ENCODE results near the gene ARID3C.

ARID3C gene

DNA sequence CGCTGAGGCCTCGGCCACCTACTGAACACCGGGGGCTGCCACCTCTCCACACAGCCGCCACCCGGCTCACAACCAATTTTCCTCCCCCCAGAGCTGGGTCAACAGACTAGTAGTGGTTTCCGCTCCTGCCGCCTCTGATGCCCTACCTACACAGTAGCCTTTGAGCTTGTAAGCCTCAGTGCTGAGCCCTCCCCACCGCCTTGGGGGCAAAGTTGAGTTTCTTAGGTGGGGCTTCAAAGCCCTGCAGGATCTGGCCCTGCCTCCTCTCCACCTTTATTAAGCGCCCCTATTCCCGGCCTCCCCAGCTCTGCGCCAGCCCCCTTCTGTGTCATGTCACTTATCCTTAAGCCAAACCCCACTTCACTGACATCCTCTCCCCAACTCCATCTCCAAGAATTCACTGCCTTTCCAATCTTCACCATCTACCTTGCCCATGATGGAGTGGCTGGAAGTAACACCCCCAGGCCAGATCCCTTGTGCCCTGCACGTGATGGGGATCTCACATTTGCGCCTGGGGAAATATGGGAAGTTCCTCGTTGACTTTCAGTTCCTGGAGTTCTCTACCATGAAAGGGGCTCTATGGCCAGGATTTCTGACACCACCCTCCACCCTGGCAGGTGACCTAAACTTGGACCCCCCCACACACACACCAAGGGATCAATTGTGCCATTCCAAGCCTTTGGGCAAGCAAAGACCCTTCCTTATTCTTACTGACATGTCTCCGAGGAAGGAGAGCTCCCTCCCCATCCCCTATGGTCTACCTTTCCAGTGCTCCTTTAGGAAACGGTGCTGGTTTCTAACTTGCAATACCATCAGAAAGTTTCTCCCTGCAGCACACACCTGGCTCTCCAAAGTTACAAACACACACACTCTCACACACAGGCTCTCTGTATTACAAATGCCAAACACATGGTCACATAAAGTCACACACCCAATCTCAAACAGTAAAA lies 36.7 kb downstream of the ARID3C start:
- no peak for FAIRE-seq

DNA sequence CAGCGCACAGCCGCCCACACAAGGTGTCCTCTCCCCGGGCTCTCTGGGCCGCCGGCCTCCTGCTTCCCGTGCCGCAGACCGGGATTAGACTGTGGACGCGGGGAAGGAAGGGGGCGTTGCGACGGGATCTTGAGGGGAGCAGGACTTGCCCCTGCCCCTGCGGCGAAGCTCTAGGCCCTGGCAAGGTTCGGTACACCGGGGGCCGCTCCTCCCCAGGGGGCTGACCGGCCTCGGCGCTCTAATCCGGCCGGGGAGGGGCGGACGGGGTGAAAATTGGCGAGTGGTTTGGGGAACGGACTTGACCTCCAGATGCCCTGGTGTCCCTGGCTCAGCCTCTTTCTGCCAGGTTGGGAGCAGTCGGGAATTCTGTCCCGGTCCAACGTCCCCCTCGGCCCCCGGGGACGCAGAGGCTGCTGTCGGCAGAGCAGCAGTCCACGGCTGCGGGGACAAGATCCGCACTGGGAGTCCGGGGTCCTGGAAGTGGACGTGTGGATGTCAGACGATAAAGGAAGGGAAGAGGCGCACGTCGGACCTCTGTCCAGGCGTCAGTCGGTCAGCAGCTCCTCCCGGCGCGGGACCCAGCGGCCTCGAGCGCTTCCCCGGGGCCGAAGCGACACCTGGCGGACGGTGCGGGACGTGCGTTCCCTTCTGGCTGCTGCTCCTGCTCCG lies 37.5 kb downstream of the ARID3C start:
- no peak for FAIRE-seq

DNA sequence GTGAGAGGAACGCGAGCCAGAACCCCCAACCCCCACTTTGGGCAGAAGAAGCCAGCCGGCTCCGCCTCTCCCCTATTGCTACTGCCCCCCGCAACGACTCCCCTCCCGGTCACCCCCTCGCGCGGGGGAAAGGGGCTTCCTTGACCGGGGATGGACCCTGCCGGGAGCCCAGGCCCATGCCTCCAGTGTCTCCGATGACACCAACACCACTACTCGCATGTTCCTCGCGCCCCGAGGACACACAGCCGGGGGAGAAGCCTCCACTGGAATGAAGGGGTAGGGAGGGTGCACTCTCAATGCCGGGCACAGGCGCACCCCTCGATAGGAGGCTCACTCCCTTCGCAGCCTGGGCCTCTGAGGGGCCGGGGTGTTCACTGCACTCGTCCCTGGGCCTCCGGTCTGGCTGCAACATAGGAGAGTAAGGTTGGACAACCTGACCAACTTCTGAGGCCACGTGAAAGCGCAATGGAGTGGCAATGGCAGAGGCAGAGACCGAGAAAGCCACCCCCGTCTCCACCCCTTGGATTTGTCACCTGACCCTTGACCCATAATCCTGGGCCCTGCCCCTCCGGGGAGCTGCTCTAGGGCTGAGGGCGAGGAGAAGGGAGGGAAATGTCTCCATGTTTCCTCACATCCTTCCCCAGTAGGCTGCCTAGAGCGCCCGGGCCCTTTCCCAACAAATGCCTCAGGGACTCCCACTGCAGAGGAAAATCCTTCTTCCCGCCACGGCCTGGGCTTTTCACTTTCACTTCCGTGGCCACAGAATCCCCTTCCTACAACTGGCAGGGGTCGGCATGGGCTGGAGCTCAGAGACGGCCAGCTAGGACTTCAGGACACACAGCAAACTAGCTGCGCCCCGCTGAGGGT lies 38.3 kb downstream of the ARID3C start:
- FAIRE-seq: no peak

DNA sequence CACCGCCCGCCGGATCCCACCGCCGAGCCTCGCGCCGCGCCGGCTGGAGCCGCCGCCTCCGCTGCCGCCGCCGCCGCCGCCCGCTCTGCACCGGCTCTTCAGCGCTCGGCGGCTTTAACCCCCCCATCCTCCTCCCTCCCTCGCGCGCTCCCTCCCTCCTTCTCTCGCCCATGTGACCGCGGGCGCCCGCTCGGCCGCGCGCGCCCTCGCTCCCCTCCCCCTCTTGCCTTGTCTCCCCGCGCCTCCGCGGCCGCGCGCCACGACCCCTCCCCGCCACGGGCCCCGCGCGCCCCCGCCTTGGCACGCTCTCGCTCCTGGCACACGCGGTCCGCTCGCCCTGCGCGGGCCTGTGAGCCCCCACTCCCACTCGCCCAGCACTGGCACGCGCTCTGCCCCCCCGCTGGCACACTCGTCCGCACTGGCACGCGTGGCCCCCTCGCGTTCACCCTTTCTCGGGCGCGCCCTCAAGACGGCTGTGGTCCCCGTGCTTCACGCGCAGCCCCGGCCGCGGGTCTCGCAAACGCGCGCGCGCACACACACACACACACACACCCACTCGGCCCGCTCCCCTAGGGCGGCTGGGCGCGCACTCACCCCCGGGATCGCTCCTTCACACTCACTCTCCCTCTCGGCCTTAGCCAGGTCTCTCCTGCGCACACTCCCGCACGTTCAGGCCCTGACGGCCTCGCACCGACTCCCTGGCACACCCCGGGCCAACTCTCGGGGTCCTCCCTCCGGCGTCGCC lies 39.1 kb downstream of the ARID3C start, which contains the start of gene CNTFR:
Gene CNTFR, minus strand, starts transcription at position 89 of the 745 bp plus-strand sequence. CDS start 20,743 bp downstream, outside the sequence.
- FAIRE-seq: no peak

DNA sequence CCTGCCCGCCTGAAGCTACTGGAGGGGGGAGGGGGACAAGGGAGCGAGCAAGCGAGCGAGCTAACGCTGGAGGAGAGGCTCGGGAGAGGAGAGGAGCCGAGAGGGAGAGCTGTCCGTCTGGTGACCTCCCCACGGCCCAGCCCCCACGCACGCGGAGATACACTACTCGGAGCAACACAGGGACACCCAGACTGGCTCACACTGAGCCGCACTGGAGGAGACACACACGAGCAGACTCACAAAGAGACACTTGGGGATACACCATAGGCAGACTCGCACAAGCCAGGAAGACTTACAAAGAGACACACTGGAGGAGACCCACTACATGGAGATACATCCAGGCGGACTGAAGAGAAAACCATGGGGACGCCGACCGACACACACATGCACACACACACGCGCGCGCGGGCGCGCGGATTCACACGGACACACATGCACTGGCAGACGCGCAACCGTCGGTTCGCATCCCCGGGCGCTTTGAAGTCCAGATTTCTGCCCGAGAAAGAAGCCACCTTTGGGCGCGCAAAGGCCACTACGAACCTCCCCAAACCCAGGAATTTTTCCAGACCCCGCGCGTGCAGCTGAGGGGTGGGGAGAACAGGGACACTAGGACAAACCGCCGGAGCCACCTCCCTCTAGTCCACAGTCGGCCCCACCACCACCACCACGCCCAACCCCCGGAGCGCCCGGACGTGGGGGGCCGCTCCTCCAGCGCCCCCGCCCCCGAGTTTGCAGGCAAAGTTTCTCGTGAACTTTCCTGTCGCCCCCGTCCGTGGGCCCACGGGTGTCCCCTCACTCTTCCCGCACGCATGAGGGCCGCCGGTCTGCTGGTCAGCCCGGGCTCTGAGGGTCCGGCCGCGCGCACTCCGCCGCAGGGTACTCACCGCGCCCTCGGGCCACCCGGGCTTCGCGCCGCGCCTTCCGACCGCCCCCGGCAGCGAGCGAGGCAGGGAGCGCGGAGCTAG lies 39.9 kb downstream of the ARID3C start:
- no peak for FAIRE-seq

DNA sequence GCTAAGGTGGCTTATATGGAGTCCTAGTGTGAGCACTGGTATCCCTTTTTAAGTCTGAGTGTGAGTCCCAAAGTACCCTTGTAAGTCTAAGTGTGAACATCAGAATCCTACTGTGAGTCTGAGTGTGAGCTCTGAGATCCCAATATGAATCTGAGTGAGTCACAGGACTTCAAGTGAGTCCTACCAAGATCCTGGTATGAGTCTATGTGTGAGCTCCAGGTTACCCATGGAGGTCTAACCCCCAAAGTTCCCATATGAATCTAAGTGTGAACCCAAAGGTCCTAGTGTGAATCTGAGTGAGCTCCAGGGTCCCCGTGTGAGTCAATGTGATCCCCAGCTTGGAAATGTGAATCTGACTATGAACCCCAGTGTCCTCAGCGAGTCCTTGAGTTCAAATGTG lies 41.6 kb downstream of the ARID3C start:
- FAIRE-seq: no peak

DNA sequence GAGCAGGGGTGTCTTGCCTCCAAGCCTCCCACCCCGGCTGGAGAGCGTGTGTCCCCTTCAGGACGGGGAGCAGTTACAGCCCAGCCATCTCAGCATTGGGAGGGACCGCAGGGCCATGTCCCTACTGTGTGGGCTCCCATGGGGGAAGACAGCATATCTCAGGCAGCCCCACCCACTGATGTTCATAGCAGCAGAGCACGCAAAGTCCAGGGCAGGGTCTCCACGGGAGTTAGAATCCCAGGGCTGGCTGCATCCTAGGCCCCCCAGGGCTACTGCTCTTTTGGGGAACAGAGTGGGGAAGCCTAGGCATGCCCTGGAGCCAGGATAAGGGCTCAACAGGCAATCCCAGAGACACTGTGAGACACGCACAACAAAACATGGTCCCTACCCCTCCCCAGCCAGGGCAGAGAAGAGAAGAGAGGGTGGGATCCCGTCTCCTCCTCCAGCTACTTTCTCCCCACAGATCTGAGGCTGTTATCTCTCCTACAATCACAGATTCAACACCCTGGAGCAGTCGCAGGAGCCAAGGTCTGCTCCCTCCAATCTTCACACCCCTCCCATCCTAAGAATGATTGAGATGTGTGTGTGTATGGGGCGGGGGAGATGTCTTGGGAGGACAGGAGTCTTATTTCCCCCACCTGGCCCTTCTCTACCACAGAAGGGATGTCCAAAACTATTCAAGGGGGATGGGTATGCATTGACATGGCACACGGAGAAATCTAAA lies 42.8 kb downstream of the ARID3C start:
- FAIRE-seq: no peak

DNA sequence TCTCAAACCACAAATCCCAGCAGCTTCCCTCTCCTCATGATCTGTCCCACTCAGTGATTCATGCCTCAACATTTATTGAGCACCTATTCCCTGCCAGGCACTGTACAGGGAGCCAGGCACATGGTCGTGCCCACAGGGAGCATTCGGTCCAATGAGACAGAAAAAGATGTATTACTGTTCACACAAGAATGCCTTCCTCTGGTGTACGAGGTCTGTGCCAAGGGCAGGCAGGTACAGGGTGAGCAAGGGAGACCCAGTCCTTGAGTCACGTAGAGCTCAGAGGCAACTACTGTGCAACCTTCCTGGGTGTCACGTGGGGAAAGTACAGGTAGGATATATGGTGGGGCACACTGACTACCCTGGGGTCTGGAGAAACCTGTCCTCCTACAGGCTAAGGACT lies 43.9 kb downstream of the ARID3C start:
- no peak for FAIRE-seq

DNA sequence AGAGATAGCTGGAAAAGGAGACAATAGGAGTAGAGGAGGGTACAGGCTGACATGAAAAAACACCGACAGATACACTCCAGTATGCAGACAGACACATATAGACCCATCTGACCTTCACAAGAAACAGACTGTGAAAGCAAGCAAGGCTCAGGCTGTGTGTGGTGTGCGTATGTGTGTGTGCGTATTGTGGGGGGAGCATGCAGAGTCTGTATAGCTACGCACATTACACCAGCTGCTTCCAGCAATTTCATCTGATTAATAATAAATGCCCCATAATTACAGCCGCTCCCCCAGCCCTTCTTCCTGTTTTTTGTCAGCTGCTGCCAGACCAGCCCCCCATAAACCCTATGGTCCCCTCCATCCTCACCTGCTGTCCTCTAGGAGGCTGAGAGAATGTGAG lies 46.1 kb downstream of the ARID3C start:
- FAIRE-seq: no peak

DNA sequence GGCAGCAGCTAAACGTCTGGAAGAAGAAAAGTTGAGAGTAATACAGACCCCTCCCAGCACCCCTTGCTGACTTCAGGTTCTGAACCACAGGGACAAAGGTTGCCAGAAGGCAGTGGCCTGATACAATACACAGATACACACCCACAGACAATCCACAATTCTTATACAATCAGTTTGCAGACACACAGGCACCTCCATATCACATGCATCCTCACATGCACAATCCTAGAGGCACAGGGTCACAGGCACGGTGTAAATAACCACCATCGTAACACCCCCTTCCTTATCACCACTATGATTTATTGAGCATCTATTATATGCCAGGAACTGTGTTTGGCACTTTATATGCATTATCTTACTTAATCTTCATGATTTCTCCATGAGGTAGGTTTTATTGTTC lies 47.5 kb downstream of the ARID3C start:
- no peak for FAIRE-seq

DNA sequence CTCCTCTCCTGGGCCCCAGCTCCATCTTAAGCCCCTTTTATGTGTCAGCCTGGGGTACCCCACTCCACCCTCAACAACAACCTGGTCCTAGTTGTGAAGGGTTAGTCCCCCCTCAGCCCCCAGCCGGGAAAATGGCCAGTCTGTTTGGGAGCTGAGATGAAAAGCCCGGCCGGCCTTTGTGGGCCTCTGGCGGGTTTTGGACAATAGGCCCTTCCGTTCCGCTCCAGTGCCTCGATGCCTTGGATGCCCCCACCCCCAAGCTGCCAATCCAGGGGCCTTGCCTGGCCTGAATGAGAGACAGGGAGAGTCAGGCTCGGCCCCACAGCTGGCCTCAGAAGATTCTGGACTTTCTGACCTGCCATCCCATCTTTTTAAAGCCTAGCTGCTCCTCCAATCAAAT lies 48.5 kb downstream of the ARID3C start:
- no peak for FAIRE-seq

DNA sequence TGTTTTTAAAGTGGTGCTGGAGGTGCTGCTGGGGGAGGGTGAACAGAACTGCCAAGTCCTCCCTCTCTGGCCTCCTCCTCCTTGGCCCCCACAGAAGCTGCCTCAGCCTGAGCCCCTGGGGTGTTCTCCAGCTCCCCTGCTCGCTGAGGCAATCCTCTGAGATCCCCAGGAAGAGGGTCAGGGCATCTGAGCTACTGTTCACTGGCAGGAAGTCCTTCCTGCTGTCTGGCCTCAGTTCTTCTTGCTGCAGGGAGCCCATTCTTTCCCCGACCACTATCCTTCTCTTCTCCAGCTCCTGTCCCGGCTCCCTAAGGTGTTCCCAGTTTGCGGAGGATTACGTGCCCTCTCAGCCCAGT lies 49.1 kb downstream of the ARID3C start:
- FAIRE-seq: no peak

DNA sequence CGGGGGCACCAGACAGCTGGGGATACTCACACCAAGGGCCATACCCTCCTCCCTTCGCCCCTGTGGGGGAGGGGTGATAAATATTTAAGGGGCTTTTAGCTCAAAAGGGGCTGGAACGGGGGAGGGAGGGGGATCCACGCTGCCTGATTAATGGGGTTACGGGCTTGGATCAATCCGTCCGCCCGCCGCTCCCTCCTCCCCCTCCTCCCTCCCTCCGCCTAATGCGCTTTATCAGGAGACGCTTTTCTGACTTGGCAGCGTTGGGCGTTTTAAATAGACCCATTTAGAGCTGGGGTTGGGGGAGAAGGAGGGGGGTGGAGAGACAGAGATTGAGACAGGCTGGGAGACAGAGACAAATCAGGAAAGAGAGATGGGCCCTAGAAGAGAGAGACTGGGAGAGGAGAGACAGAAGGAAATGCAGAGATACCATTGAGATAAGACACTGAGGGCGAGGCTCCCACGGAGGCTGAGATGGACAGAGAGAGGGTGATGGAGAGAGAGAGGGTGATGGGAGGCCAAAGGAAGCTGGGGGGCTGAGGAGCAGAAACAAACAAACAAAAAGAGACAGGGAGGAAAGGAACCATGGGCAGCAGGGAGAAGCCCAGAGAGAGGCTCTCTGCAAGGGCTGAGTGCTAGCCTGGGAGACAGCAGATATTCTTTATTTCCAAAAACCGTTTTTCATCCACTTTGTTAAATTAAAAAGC lies 49.6 kb downstream of the ARID3C start:
- FAIRE-seq: no peak

DNA sequence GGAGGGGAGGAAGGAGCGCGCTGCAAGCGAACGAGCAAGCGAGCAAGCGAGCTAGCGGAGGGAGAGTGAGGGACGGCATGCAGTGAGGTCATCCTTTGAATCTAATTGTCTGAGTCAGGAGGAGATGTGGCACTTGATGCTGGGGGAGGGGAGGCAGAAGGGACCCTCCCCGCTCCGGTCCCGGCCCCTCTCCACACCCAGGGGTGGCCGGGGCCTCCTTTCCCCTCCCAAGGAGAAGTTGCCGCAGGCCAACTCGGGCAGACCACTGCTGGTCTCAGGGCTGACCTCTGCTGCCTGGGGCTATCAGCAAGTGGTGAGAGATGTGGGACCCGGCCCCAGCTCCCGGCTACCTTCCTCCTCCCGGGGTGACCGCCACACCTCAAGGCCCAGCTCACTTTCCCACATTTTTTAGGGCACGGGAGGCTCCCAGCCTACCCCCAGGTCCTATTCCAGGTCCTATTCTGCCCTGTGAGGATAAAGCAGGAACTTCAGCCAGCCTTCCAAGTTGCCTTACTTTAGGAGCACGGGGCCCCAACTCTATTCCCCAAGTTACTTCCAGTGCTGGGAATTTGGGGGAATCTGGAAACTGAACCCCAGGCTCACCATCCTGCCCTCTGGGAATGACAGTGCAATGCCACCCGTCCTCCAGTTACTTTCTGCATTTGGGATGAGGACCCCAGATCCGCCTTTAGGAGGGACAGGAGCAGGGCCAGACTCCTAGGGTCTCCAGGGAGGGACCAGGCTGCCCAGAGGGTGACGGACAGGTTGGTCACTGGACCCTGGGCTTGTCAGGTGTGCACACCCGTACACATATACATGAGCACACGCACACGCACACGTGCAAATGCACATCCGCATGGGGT lies 50.4 kb downstream of the ARID3C start:
- FAIRE-seq: no peak

DNA sequence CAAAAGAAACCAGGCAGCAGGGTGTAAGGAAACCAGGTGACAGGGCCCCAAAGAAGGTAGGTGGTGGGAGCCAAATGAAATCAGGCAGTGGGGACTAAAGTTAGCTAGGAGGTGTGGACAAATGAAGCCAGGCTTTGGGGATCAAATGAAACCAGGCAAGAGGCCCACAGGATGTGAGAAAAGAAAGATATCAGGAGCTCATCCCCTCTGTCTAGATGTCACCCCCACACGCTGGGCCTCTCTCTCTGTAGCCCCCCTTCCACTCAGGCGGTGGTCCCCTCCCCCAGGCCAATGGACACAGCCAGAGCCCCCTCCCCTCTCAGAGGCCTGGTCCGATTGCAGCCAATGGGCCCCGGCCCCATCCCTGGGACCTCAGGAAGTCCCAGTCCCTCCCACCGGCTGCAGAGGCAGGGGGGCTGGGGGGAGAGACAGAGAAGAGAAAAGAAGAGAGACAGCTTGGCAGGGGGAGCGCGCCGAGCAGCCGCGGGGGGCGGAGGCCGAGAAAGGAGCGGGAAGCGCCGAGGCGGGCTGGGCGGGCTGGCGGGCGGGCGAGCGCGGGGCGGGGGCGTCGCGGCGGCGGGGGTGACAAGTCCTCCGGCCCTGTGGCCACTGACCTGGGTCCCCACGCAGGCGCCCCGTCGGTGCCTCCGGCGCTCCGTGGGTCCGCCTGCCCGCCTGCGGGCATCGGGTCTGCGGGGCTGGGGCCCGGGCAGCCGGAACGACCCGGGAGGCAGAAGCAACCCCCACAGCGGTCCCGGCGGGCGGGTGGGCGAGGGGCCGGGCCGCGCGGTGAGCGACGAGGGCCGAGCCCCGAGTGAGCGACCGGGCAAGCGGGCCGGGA lies 51.2 kb downstream of the ARID3C start:
- no peak for FAIRE-seq

DNA sequence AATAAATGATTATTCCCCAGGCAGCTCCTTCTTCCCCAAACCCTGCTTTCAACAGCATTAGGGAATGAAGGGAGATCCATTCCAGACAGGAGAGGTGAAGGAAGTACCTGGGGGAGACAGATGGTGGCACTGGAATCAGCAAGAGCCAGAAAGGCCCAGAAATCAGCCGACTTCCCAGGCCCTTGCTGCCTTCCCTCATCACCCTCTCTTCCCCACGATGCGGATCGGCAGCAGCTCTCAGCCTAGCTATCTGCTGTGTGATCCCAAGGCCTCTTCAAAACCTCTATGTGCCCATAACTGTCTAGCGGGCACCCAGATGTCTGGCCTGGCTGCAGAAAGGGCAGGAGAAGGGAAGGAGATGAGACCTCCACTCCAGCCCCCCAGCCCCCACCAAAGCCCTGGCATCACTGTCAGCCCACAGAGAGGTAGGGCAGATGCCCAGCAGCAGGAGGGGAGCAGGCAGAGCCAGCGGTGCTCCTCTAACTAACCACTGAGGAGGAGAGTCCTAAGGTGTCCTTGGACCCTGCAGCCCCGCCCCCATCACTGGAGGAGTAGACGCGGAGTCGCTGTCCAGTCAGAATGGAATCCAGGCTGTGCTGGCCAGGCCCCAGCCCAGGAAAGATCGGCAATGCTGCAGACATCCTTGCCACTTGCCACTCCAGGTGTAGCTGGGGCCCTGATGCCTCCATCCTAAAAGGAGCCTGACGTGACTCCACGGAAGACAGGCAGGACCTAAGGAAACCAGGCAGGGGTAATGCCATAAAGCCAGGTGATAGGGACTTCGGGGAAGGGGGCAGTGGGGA lies 52.1 kb downstream of the ARID3C start:
- FAIRE-seq: no peak
